ENCODE results near the gene GPR162. TPM values are rescaled to one million over a fixed set of nuclear protein-coding genes. Genes with fewer than 3 reads are reported as not detected.

The GPR162 gene
- polyA plus RNA-seq, 2 of the 4 experiments (the other 2 are of a cell fraction), result 1.7 to 1.8 TPM

DNA sequence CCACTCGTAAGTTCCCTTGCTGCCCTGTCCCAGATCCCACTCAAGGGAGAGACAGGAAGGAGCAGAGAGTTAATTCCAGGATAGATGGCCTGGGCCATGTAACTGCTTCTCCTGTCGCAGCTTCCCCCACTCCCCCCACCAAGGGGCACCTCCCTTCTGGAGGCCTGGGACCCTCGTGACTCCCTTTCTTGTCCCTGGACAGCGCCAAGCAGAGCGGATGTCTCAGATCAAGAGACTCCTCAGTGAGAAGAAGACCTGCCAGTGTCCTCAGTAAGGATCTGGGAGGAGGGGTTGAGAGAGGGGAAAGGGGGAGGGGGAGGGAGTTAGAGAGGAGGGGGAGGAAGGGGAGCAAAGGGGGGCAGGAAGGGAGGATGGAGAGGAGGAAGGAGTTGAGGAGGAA lies 3.0 kb upstream of the GPR162 start:
- FAIRE-seq, result no peak
- H3K27ac ChIP-seq, result no peak overlapping the region
- DNase-seq (ENCODE audit: low read depth in 1 of 2, low spot score in 1 of 2), result no peak
- H3K4me1 ChIP-seq, result peaks cover 12% of the 10 kb centered on the region
- POLR2A ChIA-PET, result interaction anchor here (0.6 to 1.4 kb wide), 2 partner anchors 66 to 130 kb away, joined by 5 read pairs; partner anchors contain the start of genes MLF2 and ZNF384
- CTCF ChIA-PET, result interaction anchor here (0.6 to 29.8 kb wide), 4 partner anchors 9 to 65 kb away, joined by 3 to 306 read pairs (median 3); partner anchors contain the start of gene MLF2
- ATAC-seq, result no peak
- 95% methylated on average over 5 of the region's 5 CpGs for WGBS (ENCODE audit: missing lambda C conversion rate)
- no peak overlapping the region for H3K4me3 ChIP-seq
- no peak overlapping the region for H3K4me2 ChIP-seq
- H3K9me3 ChIP-seq, result no peaks in the 10 kb centered on the region
- TF ChIP-seq ZSCAN20 (CRISPR knock-in tag; IDR thresholded peaks at IDR 0.05) (no peak), PBX3 (IDR thresholded peaks at IDR 0.05) (no peak), CBX8 (IDR thresholded peaks at IDR 0.05) (no peak), POLR2AphosphoS2 (conservative IDR thresholded peaks at IDR 0.05; ENCODE audit: low read length) (no peak), KDM5A (IDR thresholded peaks at IDR 0.05) (no peak), HES2 (IDR thresholded peaks at IDR 0.05) (no peak), GATA3 (IDR thresholded peaks at IDR 0.05; ENCODE audit: borderline replicate concordance) (no peak), E2F6 (IDR thresholded peaks at IDR 0.05; ENCODE audit: borderline replicate concordance, low read depth) (no peak), KDM1A (IDR thresholded peaks at IDR 0.05; ENCODE audit: low read depth) (no peak), MYC (IDR thresholded peaks at IDR 0.05; ENCODE audit: borderline replicate concordance, low read length) (no peak), CHD2 (IDR thresholded peaks at IDR 0.05; ENCODE audit: low read length, partially characterized antibody) (no peak), USF2 (IDR thresholded peaks at IDR 0.05) (no peak), SREBF2 (IDR thresholded peaks at IDR 0.05) (no peak), CBX2 (IDR thresholded peaks at IDR 0.05; ENCODE audit: borderline replicate concordance, low read depth) (no peak)
- TF ChIP-seq, protein P1, sequence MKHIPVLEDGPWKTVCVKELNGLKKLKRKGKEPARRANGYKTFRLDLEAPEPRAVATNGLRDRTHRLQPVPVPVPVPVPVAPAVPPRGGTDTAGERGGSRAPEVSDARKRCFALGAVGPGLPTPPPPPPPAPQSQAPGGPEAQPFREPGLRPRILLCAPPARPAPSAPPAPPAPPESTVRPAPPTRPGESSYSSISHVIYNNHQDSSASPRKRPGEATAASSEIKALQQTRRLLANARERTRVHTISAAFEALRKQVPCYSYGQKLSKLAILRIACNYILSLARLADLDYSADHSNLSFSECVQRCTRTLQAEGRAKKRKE (CRISPR knock-in tag; IDR thresholded peaks at IDR 0.05; ENCODE audit: low read depth), result no peak

- 89% methylated on average over 13 of the region's 13 CpGs for WGBS (ENCODE audit: missing lambda C conversion rate)
- H3K27ac ChIP-seq, result no peak overlapping the region
- ChIA-PET POLR2A (interaction anchor here (1.4 kb wide), 1 partner anchor 66 kb away, joined by 5 read pairs; the partner anchor contains the start of gene MLF2), CTCF (interaction anchor here (0.8 to 29.8 kb wide), 8 partner anchors 9 to 84 kb away, joined by 3 to 306 read pairs (median 6); partner anchors contain the start of genes MLF2 and PTMS)
- H3K4me2 ChIP-seq, result no peak overlapping the region
- TF ChIP-seq JUN (IDR thresholded peaks at IDR 0.05) (no peak), HES2 (IDR thresholded peaks at IDR 0.05) (no peak), NFE2L2 (conservative IDR thresholded peaks at IDR 0.05; ENCODE audit: low read length) (no peak), NR3C1 (IDR thresholded peaks at IDR 0.05) (no peak), RCOR1 (IDR thresholded peaks at IDR 0.05; ENCODE audit: low read depth, low read length) (no peak), ZFP36 (IDR thresholded peaks at IDR 0.05; ENCODE audit: borderline replicate concordance, partially characterized antibody) (no peak), CEBPB (IDR thresholded peaks at IDR 0.05) (no peak), KDM1A (IDR thresholded peaks at IDR 0.05; ENCODE audit: low read depth) (no peak), RARB (CRISPR knock-in tag; IDR thresholded peaks at IDR 0.05) (no peak), PHF8 (IDR thresholded peaks at IDR 0.05; ENCODE audit: borderline replicate concordance, low read depth) (no peak), EP300 (IDR thresholded peaks at IDR 0.05) (no peak), ZC3H11A (IDR thresholded peaks at IDR 0.05) (no peak)
- DNase-seq (ENCODE audit: low read depth in 1 of 2, low spot score in 1 of 2) (no peak), ATAC-seq (no peak), FAIRE-seq (no peak)
- H3K4me3 ChIP-seq, result no peak overlapping the region
- H3K9me3 ChIP-seq, result no peaks in the 10 kb centered on the region
- H3K4me1 ChIP-seq, result peaks cover 12% of the 10 kb centered on the region
Observed at GRCh38 chr12:6819106-6820030, 2.3 kb upstream of the GPR162 start.
